Trophoblast cell (in vitro differentiated cells and primary cell): ENCODE results near the gene TMEM231.
"Not testable (repeated sequence)": the region's sequence is repeated elsewhere in the genome, so short reads cannot be mapped to it uniquely, and the experiment has no call there.

ENCODE experiments used
- DNase-seq, 2 donors: peaks; one replicate each; pipeline ENCODE4 v3.0.0-alpha.2; 2016
- H2AFZ ChIP-seq: 2 replicates; pipeline ENCODE4 v1.6.1; 2013; ENCODE audit warnings: low read length, moderate library complexity, mild to moderate bottlenecking; ENCODE audit not compliant: insufficient read depth, poor library complexity
- H2AK5ac ChIP-seq: 2 replicates; pipeline ENCODE4 v1.6.1; 2013; ENCODE audit warnings: mild to moderate bottlenecking, low read length
- H2BK120ac ChIP-seq: 2 replicates; pipeline ENCODE4 v1.6.1; 2013; ENCODE audit warnings: low read length, mild to moderate bottlenecking, moderate library complexity; ENCODE audit not compliant: insufficient read depth, poor library complexity
- H2BK12ac ChIP-seq: 2 replicates; pipeline ENCODE4 v1.6.1; 2013; ENCODE audit warnings: mild to moderate bottlenecking, low read length, moderate library complexity
- H2BK5ac ChIP-seq: 2 replicates; pipeline ENCODE4 v1.6.1; 2013; ENCODE audit warnings: low read length, low read depth, moderate library complexity, mild to moderate bottlenecking; ENCODE audit not compliant: poor library complexity
- H3K14ac ChIP-seq: 2 replicates; pipeline ENCODE4 v1.6.1; 2013; ENCODE audit warnings: mild to moderate bottlenecking, low read length
- H3K18ac ChIP-seq: 2 replicates; pipeline ENCODE4 v1.6.1; 2013; ENCODE audit warnings: mild to moderate bottlenecking, low read length
- H3K23ac ChIP-seq: 2 replicates; pipeline ENCODE4 v1.6.1; 2013; ENCODE audit warnings: low read length
- H3K27ac ChIP-seq: 2 replicates; pipeline ENCODE4 v1.5.1; 2013; ENCODE audit warnings: low read depth, mild to moderate bottlenecking, inconsistent platforms, low read length, moderate library complexity
- H3K27me3 ChIP-seq: 2 replicates; pipeline ENCODE4 v1.6.1; 2013; ENCODE audit warnings: inconsistent platforms, mild to moderate bottlenecking, low read length, moderate library complexity; ENCODE audit not compliant: insufficient read depth
- H3K36me3 ChIP-seq, 2 experiments: 1 replicate in 1 of 2; 2 replicates in 1 of 2; pipeline ENCODE4 v1.6.1; 2013; ENCODE audit warnings: low read length in 2 of 2, mild to moderate bottlenecking in 2 of 2, moderate library complexity in 1 of 2; ENCODE audit not compliant: insufficient read depth in 2 of 2, control insufficient read depth in 1 of 2
- H3K4ac ChIP-seq: 2 replicates; pipeline ENCODE4 v1.6.1; 2013; ENCODE audit warnings: low read depth, mild to moderate bottlenecking, low read length, moderate library complexity
- H3K4me1 ChIP-seq, 2 experiments: 1 replicate in 1 of 2; 2 replicates in 1 of 2; pipeline ENCODE4 v1.6.1; 2013; ENCODE audit warnings: low read length in 2 of 2, mild to moderate bottlenecking in 2 of 2, moderate library complexity in 1 of 2; ENCODE audit not compliant: insufficient read depth in 2 of 2, control insufficient read depth in 1 of 2
- H3K4me2 ChIP-seq: 2 replicates; pipeline ENCODE4 v1.6.1; 2013; ENCODE audit warnings: inconsistent platforms, mild to moderate bottlenecking, low read length, moderate library complexity
- H3K4me3 ChIP-seq: 2 replicates; pipeline ENCODE4 v1.5.1; 2013; ENCODE audit warnings: mild to moderate bottlenecking, low read depth, low read length, inconsistent platforms
- H3K79me1 ChIP-seq: one replicate; pipeline ENCODE4 v1.6.1; 2013; ENCODE audit warnings: low read length
- H3K79me2 ChIP-seq: 2 replicates; pipeline ENCODE4 v1.6.1; 2013; ENCODE audit warnings: low read length, mild to moderate bottlenecking; ENCODE audit not compliant: control insufficient read depth, insufficient read depth, poor library complexity
- H3K9ac ChIP-seq: 2 replicates; pipeline ENCODE4 v1.6.1; 2013; ENCODE audit warnings: mild to moderate bottlenecking, low read length
- H3K9me3 ChIP-seq: 2 replicates; pipeline ENCODE4 v1.6.1; 2013; ENCODE audit warnings: low read depth, mild to moderate bottlenecking, control low read depth, inconsistent platforms, low read length; ENCODE audit not compliant: insufficient read depth
- H4K12ac ChIP-seq: 2 replicates; pipeline ENCODE4 v1.6.1; 2013; ENCODE audit warnings: low read depth, mild to moderate bottlenecking, low read length, moderate library complexity
- H4K8ac ChIP-seq: 2 replicates; pipeline ENCODE4 v1.6.1; 2013; ENCODE audit warnings: low read depth, mild to moderate bottlenecking, low read length, moderate library complexity
- H4K91ac ChIP-seq: one replicate; pipeline ENCODE4 v1.6.1; 2013; ENCODE audit warnings: low read depth, mild to moderate bottlenecking, low read length, moderate library complexity
- WGBS: extraction: QIAGEN DNeasy Blood & Tissue Kit; methylation state at CpG from one replicate; pipeline ENCODE4 v1.1.7; 2013; ENCODE audit warnings: missing lambda C conversion rate; ENCODE audit not compliant: insufficient read length, insufficient coverage; ENCODE audit errors: extremely low coverage; 5-methylcytosine and 5-hydroxymethylcytosine counted together

The TMEM231 gene

DNA sequence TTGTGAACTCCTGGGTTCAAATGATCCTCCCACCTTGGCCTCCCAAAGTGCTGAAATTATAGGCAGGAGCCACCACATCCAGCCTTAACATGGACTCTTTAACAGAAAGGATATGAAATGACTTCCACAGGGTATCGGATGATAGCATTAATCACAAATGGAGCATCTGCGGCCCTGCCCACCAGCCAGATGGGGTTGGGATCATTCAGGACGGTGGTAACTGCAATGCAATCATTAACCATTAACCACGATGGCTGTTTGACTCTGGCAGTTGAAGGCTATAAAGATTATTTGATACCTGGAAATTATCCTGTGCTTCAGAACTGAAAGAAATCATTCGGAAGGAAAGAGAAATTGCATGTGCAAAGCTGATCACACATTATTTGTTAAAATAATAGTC lies 14.8 kb downstream of the TMEM231 start:
- Histone ChIP-seq H2AFZ (no peak overlapping the region), H4K12ac (no peak overlapping the region), H3K4me1 (no peaks in the 10 kb centered on the region), H3K9me3 (no peaks in the 10 kb centered on the region), H3K36me3 (no peaks in the 10 kb centered on the region), H3K23ac (no peak overlapping the region), H3K4me3 (no peak overlapping the region), H3K9ac (no peak overlapping the region), H4K91ac (no peak overlapping the region), H2BK12ac (no peak overlapping the region), H2BK5ac (no peak overlapping the region), H3K79me2 (no peaks in the 10 kb centered on the region), H4K8ac (no peak overlapping the region), H3K4ac (no peak overlapping the region), H3K27ac (no peak overlapping the region), H3K4me2 (no peak overlapping the region), H2AK5ac (no peak overlapping the region), H2BK120ac (no peak overlapping the region), H3K27me3 (no peaks in the 10 kb centered on the region), H3K14ac (no peak overlapping the region), H3K79me1 (no peaks in the 10 kb centered on the region), H3K18ac (no peak overlapping the region)
- no peak for DNase-seq
- no CpG with 5 or more reads among the region's 5 CpGs for WGBS

DNA sequence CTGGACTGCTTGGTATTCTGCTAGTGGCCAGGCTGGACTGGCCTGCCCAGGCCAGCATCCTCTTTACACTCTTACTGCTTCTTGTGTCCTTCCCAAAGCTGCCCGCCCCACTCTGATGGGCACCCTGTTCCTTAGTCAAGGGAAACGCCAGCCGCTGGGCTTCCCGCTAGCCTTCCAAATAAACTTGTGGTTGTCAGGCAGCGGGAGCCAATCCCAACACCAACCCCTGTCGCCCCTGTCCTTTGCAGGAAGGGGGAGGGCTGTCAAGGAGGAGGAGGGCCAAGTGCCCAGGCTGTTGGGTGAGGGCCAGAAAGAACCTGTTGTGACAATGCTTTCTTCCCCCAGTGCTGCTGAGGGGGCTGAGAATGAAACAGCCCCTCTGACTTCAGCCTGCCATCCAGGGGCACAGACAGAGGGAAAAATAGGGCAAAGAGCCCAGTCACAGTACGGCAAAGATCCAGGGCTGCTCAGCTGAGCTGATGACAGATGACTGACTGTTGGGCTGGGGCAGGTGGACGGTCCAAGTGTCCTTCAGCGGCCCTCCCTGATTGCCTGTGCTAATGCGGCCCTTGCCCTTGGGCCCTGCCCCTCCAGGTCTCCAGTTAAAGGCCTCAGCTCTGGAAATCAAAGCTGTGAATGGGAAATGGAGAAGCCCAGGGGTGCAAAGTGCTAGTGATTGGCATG lies 17.0 kb downstream of the TMEM231 start:
- not testable (repeated sequence) for H3K9me3 ChIP-seq, H4K12ac ChIP-seq, H3K27ac ChIP-seq, H2BK12ac ChIP-seq, H4K8ac ChIP-seq, H3K4me1 ChIP-seq, H3K79me2 ChIP-seq, H3K4ac ChIP-seq, H2BK5ac ChIP-seq, H3K14ac ChIP-seq, H3K79me1 ChIP-seq, H3K23ac ChIP-seq, H3K27me3 ChIP-seq, H2AFZ ChIP-seq, H2AK5ac ChIP-seq, H3K4me3 ChIP-seq, H2BK120ac ChIP-seq, H3K4me2 ChIP-seq, H4K91ac ChIP-seq, H3K9ac ChIP-seq, DNase-seq, H3K36me3 ChIP-seq, H3K18ac ChIP-seq
- no CpG with 5 or more reads among the region's 10 CpGs for WGBS

- Histone ChIP-seq H3K9me3 (no peaks in the 10 kb centered on the region), H3K14ac (no peak overlapping the region), H3K27me3 (no peaks in the 10 kb centered on the region), H3K18ac (no peak overlapping the region), H3K4me2 (no peak overlapping the region), H3K23ac (no peak overlapping the region), H4K8ac (no peak overlapping the region), H4K12ac (no peak overlapping the region), H2BK12ac (no peak overlapping the region), H3K9ac (no peak overlapping the region), H2BK5ac (no peak overlapping the region), H3K27ac (no peak overlapping the region), H3K79me2 (no peaks in the 10 kb centered on the region), H3K4me3 (no peak overlapping the region), H4K91ac (no peak overlapping the region), H3K79me1 (no peaks in the 10 kb centered on the region), H2AFZ (no peak overlapping the region), H2BK120ac (no peak overlapping the region), H3K4me1 (no peaks in the 10 kb centered on the region), H3K36me3 (no peaks in the 10 kb centered on the region), H3K4ac (no peak overlapping the region), H2AK5ac (no peak overlapping the region)
- no CpG with 5 or more reads among the region's 4 CpGs for WGBS
- DNase-seq, result no peak
These were observed 18.3 kb downstream of the TMEM231 start for GRCh38 chr16:75537776-75538175.

- no peak within 1 kb of the TSS for H3K18ac ChIP-seq
- no peak within 1 kb of the TSS for H3K9ac ChIP-seq
- H3K79me1 ChIP-seq, result no peaks in the 10 kb centered on the region
- no peak within 1 kb of the TSS for H3K4me3 ChIP-seq
- H4K8ac ChIP-seq, result no peak within 1 kb of the TSS
- H2BK5ac ChIP-seq, result no peak within 1 kb of the TSS
- no peak within 1 kb of the TSS for H3K4ac ChIP-seq
- H3K4me1 ChIP-seq, result no peaks in the 10 kb centered on the region
- H2AK5ac ChIP-seq, result no peak within 1 kb of the TSS
- H3K27me3 ChIP-seq, result no peaks in the 10 kb centered on the region
- no peak within 1 kb of the TSS for H4K91ac ChIP-seq
- no CpG with 5 or more reads among the region's 7 CpGs for WGBS
- H4K12ac ChIP-seq, result no peak within 1 kb of the TSS
- no peak within 1 kb of the TSS for H3K27ac ChIP-seq
- H3K9me3 ChIP-seq, result no peaks in the 10 kb centered on the region
- H3K36me3 ChIP-seq, result no peaks in the 10 kb centered on the region
- no peak within 1 kb of the TSS for H3K23ac ChIP-seq
- H3K14ac ChIP-seq, result no peak within 1 kb of the TSS
- no peaks in the 10 kb centered on the region for H3K79me2 ChIP-seq
- no peak within 1 kb of the TSS for H2BK12ac ChIP-seq
- no peak within 1 kb of the TSS for H2BK120ac ChIP-seq
- no peak within 1 kb of the TSS for H2AFZ ChIP-seq
- H3K4me2 ChIP-seq, result no peak within 1 kb of the TSS
- no peak for DNase-seq
These were observed 20.2 kb downstream of the TMEM231 start, which contains the start of gene CHST5 for GRCh38 chr16:75535901-75536300. CHST5 (minus strand) TSS chr16:75536108; CDS start chr16:75530384, 5,724 bp downstream.
